ENCODE data around the gene OR2AK2. TPM values are rescaled to one million over a fixed set of nuclear protein-coding genes. Genes with fewer than 3 reads are reported as not detected.
"Not testable (repeated sequence)": the region's sequence is repeated elsewhere in the genome, so short reads cannot be mapped to it uniquely, and the experiment has no call there.

Gene OR2AK2
- total RNA-seq: under 1 TPM in 1 of 2 donors, not detected in 1; 0.35 TPM

DNA sequence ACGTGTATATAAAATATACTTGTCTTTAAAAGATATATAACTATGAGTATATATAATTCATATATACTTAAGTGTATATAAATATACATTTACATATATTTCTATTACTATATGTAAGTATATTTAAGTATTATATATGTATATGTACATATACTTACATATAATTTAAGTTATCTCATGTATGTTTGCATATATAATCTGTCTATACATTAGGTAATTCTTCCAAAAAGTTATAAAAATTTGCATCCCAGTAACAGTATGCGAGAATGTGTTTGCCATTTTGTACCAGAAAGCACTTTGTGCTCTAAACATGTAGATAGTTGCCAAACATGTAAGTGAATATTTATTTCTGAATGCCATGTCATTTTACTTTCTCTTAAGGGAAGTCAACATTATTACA lies at the start of gene OR2AK2:
OR2AK2 (plus strand) TSS at position 301 of the 400 bp plus-strand sequence. CDS start 144 bp downstream, outside the sequence.
- Mint-ChIP-seq H3K27ac (no peak within 1 kb of the TSS), H3K36me3 (ENCODE audit: insufficient read depth in 2 of 2) (peaks cover 7 to 8% of the 10 kb centered on the region in 2 donors), H3K4me1 (ENCODE audit: low read depth) (peaks cover 5% of the 10 kb centered on the region), H3K27me3 (ENCODE audit: low read depth) (no peaks in the 10 kb centered on the region), H3K4me3 (no peak within 1 kb of the TSS), H3K9me3 (peaks cover 5 to 9% of the 10 kb centered on the region in 2 donors)
- DNase-seq (no peak), ATAC-seq (replicated peaks in 1 of 2) (no peak)

GRCh38 chr1:247919952-247920351 lies 45.1 kb upstream of the OR2AK2 start, which contains the start of gene OR2T8:
Gene OR2T8, plus strand, starts transcription at chr1:247920252. Its CDS starts 766 bp downstream, at chr1:247921018.
- no peak for ATAC-seq (replicated peaks in 1 of 2)

GRCh38 chr1:247923941-247924340 lies 41.1 kb upstream of the OR2AK2 start:
- DNase-seq: no peak
- Mint-ChIP-seq H3K4me1 (ENCODE audit: low read depth) (no peaks in the 10 kb centered on the region), H3K27ac (no peak overlapping the region), H3K9me3 (no peaks in the 10 kb centered on the region), H3K27me3 (ENCODE audit: low read depth) (no peaks in the 10 kb centered on the region), H3K36me3 (ENCODE audit: insufficient read depth in 2 of 2) (no peaks in the 10 kb centered on the region), H3K4me3 (no peak overlapping the region)
- no peak for ATAC-seq (replicated peaks in 1 of 2)

More at GRCh38 chr1:247919952-247920351, 45.1 kb upstream of the OR2AK2 start, which contains the start of gene OR2T8:
- no peak for DNase-seq
- H3K27me3 Mint-ChIP-seq (ENCODE audit: low read depth): peaks cover 9% of the 10 kb centered on the region
- no peak within 1 kb of the TSS for H3K27ac Mint-ChIP-seq
- no peaks in the 10 kb centered on the region for H3K4me1 Mint-ChIP-seq (ENCODE audit: low read depth)
- H3K36me3 Mint-ChIP-seq (ENCODE audit: insufficient read depth in 2 of 2): no peaks in the 10 kb centered on the region
- H3K4me3 Mint-ChIP-seq: no peak within 1 kb of the TSS
- no peaks in the 10 kb centered on the region for H3K9me3 Mint-ChIP-seq

DNA sequence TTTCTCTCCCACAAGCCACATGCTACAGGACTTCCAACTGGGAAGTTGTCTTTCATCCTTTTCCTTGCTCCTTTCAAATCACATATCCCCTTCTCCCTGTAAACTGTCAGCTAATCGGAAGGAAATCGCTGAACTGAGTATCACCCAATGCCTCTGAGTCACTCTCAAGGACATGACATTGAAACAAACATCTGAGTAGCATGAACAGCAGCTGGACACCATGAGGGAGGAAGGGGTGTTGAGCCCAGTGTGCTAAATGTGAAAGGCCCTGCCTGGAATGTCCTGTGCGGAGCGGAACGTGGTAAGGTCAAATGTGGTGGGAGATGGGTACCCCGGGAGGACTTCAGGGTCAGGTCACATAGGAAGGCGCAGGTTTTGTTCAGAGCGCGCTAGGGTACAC lies 40.2 kb upstream of the OR2AK2 start, which contains the start of gene OR2AJ1:
OR2AJ1 (plus strand) TSS at position 22 of the 400 bp plus-strand sequence. CDS start 8,880 bp downstream, outside the sequence.
- Mint-ChIP-seq H3K27ac (no peak within 1 kb of the TSS), H3K4me3 (no peak within 1 kb of the TSS), H3K27me3 (ENCODE audit: low read depth) (no peaks in the 10 kb centered on the region), H3K9me3 (no peaks in the 10 kb centered on the region), H3K4me1 (ENCODE audit: low read depth) (no peaks in the 10 kb centered on the region), H3K36me3 (ENCODE audit: insufficient read depth in 2 of 2) (no peaks in the 10 kb centered on the region)
- no peak for ATAC-seq (replicated peaks in 1 of 2)
- DNase-seq: no peak

- Mint-ChIP-seq H3K4me1 (ENCODE audit: low read depth) (no peaks in the 10 kb centered on the region), H3K27ac (no peak overlapping the region), H3K9me3 (peaks cover 0 to 3% of the 10 kb centered on the region in 2 donors), H3K36me3 (ENCODE audit: insufficient read depth in 2 of 2) (no peaks in the 10 kb centered on the region), H3K27me3 (ENCODE audit: low read depth) (no peaks in the 10 kb centered on the region), H3K4me3 (no peak overlapping the region)
- no peak for DNase-seq
- ATAC-seq (replicated peaks in 1 of 2): no peak
Observed at GRCh38 chr1:247933989-247934388, 31.0 kb upstream of the OR2AK2 start.

DNA sequence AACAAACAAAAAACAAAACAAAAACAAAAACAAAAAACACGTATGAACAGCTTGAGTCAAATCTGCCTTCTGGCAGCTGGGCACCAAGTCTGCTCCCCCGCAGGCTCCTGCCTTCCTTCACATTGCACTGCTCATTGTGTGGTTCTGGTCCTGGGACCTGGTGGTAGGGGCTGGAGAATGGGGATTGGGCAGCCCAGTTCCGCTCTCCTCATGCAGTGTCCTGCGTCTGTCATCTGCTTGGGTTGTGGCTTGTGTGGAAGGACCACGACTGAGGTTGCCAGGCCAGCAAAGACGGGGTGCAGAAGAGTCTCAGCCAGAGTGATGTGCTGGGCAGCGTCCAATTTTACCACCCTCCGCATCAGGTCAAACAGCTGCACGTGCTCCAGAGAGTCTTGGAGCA lies 29.3 kb upstream of the OR2AK2 start:
- no peaks in the 10 kb centered on the region for H3K36me3 Mint-ChIP-seq (ENCODE audit: insufficient read depth in 2 of 2)
- peaks cover 0 to 3% of the 10 kb centered on the region in 2 donors for H3K9me3 Mint-ChIP-seq
- H3K27me3 Mint-ChIP-seq (ENCODE audit: low read depth): no peaks in the 10 kb centered on the region

GRCh38 chr1:247936415-247936814 lies 28.6 kb upstream of the OR2AK2 start:
- Mint-ChIP-seq H3K27ac (no peak overlapping the region), H3K36me3 (ENCODE audit: insufficient read depth in 2 of 2) (no peaks in the 10 kb centered on the region), H3K9me3 (peaks cover 0 to 3% of the 10 kb centered on the region in 2 donors), H3K4me3 (no peak overlapping the region), H3K4me1 (ENCODE audit: low read depth) (no peaks in the 10 kb centered on the region), H3K27me3 (ENCODE audit: low read depth) (no peaks in the 10 kb centered on the region)
- ATAC-seq (replicated peaks in 1 of 2) (no peak), DNase-seq (no peak)

More for the DNA sequence above, 29.3 kb upstream of the OR2AK2 start:
- no peak overlapping the region for H3K27ac Mint-ChIP-seq
- no peak for ATAC-seq (replicated peaks in 1 of 2)
- DNase-seq: no peak
- H3K4me1 Mint-ChIP-seq (ENCODE audit: low read depth): no peaks in the 10 kb centered on the region
- no peak overlapping the region for H3K4me3 Mint-ChIP-seq

DNA sequence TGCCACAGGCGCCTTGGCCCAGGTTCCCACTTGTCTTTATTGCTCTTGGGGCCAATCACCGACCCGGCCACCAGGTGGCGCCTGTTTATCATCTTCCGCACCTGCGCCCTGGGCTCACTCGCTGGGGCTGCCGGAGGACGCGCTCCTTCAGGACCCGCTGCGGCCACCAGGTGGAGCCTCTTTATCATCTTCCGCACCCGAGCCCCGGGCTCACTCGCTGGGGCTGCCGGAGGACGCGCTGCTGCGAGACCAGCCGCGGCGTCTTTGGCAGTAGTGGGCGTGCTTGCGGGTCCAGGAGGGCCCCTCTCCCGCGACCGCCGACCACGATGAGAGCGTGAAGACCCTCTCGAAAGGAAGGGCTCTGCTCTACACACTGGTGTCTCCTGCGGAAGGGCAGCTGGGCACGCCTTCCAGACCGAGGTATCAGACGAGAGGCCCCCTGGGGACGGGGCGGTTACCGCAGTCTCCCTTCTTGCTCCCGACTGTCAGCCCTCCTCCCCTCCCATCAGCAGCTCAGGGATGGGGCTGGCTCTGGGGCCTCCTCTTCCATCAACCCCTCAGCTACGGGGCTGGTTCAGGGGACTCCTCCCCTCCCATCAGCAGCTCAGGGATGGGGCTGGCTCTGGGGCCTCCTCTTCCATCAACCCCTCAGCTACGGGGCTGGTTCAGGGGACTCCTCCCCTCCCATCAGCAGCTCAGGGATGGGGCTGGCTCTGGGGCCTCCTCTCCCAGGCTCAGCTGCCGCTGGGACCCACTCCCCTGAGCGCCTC lies 27.9 kb upstream of the OR2AK2 start:
- H3K4me3 Mint-ChIP-seq: peak overlapping the region; percentile 81 to 90
- DNase-seq (peak; percentile 93 to 95), ATAC-seq (replicated peaks in 1 of 2) (peak; percentile 99)
- H3K4me1 Mint-ChIP-seq (ENCODE audit: low read depth); H3K27ac Mint-ChIP-seq; H3K9me3 Mint-ChIP-seq; H3K36me3 Mint-ChIP-seq (ENCODE audit: insufficient read depth in 2 of 2); H3K27me3 Mint-ChIP-seq (ENCODE audit: low read depth): not testable (repeated sequence)

GRCh38 chr1:247942624-247943023 lies 22.4 kb upstream of the OR2AK2 start:
- ATAC-seq (replicated peaks in 1 of 2) (no peak), DNase-seq (no peak)
- no peak overlapping the region for H3K27ac Mint-ChIP-seq
- no peaks in the 10 kb centered on the region for H3K4me1 Mint-ChIP-seq (ENCODE audit: low read depth)
- no peaks in the 10 kb centered on the region for H3K27me3 Mint-ChIP-seq (ENCODE audit: low read depth)
- H3K9me3 Mint-ChIP-seq: peaks cover 0 to 5% of the 10 kb centered on the region in 2 donors
- H3K36me3 Mint-ChIP-seq (ENCODE audit: insufficient read depth in 2 of 2): no peaks in the 10 kb centered on the region
- no peak overlapping the region for H3K4me3 Mint-ChIP-seq

- Mint-ChIP-seq H3K27ac (no peak within 1 kb of the TSS), H3K4me1 (ENCODE audit: low read depth) (no peaks in the 10 kb centered on the region), H3K27me3 (ENCODE audit: low read depth) (no peaks in the 10 kb centered on the region), H3K36me3 (ENCODE audit: insufficient read depth in 2 of 2) (no peaks in the 10 kb centered on the region), H3K4me3 (no peak within 1 kb of the TSS), H3K9me3 (peaks cover 0 to 5% of the 10 kb centered on the region in 2 donors)
- DNase-seq (no peak), ATAC-seq (replicated peaks in 1 of 2) (no peak)
Observed at GRCh38 chr1:247948558-247948957, 16.5 kb upstream of the OR2AK2 start, which contains the start of gene OR2L8. Gene OR2L8, plus strand, starts transcription at chr1:247948858. Its CDS starts 0 bp downstream, at chr1:247948858.

GRCh38 chr1:247953408-247953807 lies 11.6 kb upstream of the OR2AK2 start:
- Mint-ChIP-seq H3K36me3 (ENCODE audit: insufficient read depth in 2 of 2) (peaks cover 4 to 5% of the 10 kb centered on the region in 2 donors), H3K9me3 (peaks cover 7 to 8% of the 10 kb centered on the region in 2 donors), H3K27me3 (ENCODE audit: low read depth) (no peaks in the 10 kb centered on the region), H3K4me3 (no peak overlapping the region), H3K27ac (no peak overlapping the region), H3K4me1 (ENCODE audit: low read depth) (no peaks in the 10 kb centered on the region)
- DNase-seq (no peak), ATAC-seq (replicated peaks in 1 of 2) (no peak)

DNA sequence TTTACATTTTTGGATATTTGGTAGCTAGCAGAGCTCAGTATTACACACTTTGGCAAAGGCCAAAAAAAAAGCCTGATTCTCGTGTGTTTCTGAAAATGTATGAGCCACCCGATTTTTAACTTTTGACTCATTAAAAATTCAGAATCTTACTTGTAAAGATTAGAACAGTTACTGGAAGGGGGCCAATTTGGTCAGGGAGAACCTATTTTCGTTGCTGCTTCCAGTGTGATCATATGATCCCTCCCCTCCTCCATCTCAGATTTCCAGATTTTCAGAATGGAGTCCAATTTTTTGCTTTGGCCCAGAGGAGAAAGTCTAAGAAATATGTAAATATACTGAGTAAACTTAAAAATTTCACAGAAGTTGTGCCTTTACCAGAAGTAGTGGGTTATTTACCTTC lies 3.2 kb upstream of the OR2AK2 start:
- no peak overlapping the region for H3K4me3 Mint-ChIP-seq
- DNase-seq (no peak), ATAC-seq (replicated peaks in 1 of 2) (no peak)
- H3K9me3 Mint-ChIP-seq: peaks cover 14 to 16% of the 10 kb centered on the region in 2 donors
- peaks cover 5 to 11% of the 10 kb centered on the region in 2 donors for H3K36me3 Mint-ChIP-seq (ENCODE audit: insufficient read depth in 2 of 2)
- H3K27me3 Mint-ChIP-seq (ENCODE audit: low read depth): no peaks in the 10 kb centered on the region
- H3K27ac Mint-ChIP-seq: no peak overlapping the region
- H3K4me1 Mint-ChIP-seq (ENCODE audit: low read depth): peaks cover 5% of the 10 kb centered on the region

GRCh38 chr1:247962911-247963588 lies 2.0 kb upstream of the OR2AK2 start:
- H3K4me1 Mint-ChIP-seq (ENCODE audit: low read depth): peaks cover 5% of the 10 kb centered on the region
- no peak overlapping the region for H3K4me3 Mint-ChIP-seq
- peaks cover 10 to 12% of the 10 kb centered on the region in 2 donors for H3K9me3 Mint-ChIP-seq
- no peak for ATAC-seq (replicated peaks in 1 of 2)
- no peaks in the 10 kb centered on the region for H3K27me3 Mint-ChIP-seq (ENCODE audit: low read depth)
- DNase-seq: no peak
- peaks cover 2 to 7% of the 10 kb centered on the region in 2 donors for H3K36me3 Mint-ChIP-seq (ENCODE audit: insufficient read depth in 2 of 2)
- H3K27ac Mint-ChIP-seq: no peak overlapping the region

All from activated T-cell treated with anti-CD3 and anti-CD28 coated beads, Interleukin-2, amount 50 U/mL, for 72 hours (primary cell).